Spleen (tissue), 11 donors: Measurements from ENCODE around the gene STRADB. TPM values are rescaled to one million over a fixed set of nuclear protein-coding genes. Genes with fewer than 3 reads are reported as not detected.

Experiments used
- DNase-seq: peaks from one replicate; pipeline ENCODE4 v3.0.0-alpha.2; 2020
- H3K27ac ChIP-seq, 8 donors: fragments of 200-600 bp; sonication (generic) in 7 of 8; 1 replicate in 4 of 8; 2 replicates in 4 of 8; pipeline versions ENCODE4 v1.5.0 to v1.8.0; 2016 to 2021; ENCODE audit warnings: inconsistent platforms in 4 of 8, mild to moderate bottlenecking in 4 of 8, moderate library complexity in 1 of 8
- H3K27me3 ChIP-seq, 7 donors: fragments of 200-600 bp; sonication (generic) in 6 of 7; replicated peaks in 1 of 7; 1 replicate in 4 of 7; 2 replicates in 3 of 7; pipeline versions ENCODE4 v1.5.0 to v1.8.0; 2016 to 2021; ENCODE audit warnings: inconsistent platforms in 3 of 7, mild to moderate bottlenecking in 1 of 7
- H3K36me3 ChIP-seq, 6 donors: fragments of 200-600 bp; sonication (generic) in 5 of 6; 1 replicate in 4 of 6; 2 replicates in 2 of 6; pipeline versions ENCODE4 v1.5.0 to v1.8.0; 2016 to 2021; ENCODE audit warnings: inconsistent platforms in 2 of 6
- H3K4me1 ChIP-seq, 6 donors: fragments of 200-600 bp; sonication (generic) in 5 of 6; 1 replicate in 3 of 6; 2 replicates in 3 of 6; pipeline versions ENCODE4 v1.5.0 to v1.8.0; 2016 to 2021; ENCODE audit warnings: inconsistent platforms in 3 of 6
- H3K4me3 ChIP-seq, 8 donors: fragments of 200-600 bp; sonication (generic) in 7 of 8; 1 replicate in 4 of 8; 2 replicates in 4 of 8; pipeline versions ENCODE4 v1.5.0 to v1.8.0; 2016 to 2021; ENCODE audit warnings: inconsistent platforms in 4 of 8, mild to moderate bottlenecking in 4 of 8, moderate library complexity in 2 of 8
- H3K9me3 ChIP-seq, 8 donors: fragments of 200-600 bp; sonication (generic) in 7 of 8; 1 replicate in 4 of 8; 2 replicates in 4 of 8; pipeline versions ENCODE4 v1.5.0 to v1.8.0; 2016 to 2021; ENCODE audit warnings: inconsistent platforms in 4 of 8
- POLR2A ChIP-seq, 3 donors: fragments of 450-650 bp; IDR thresholded peaks; one replicate each; pipeline ENCODE4 v1.5.1; 2017; ENCODE audit warnings: antibody characterized with exemption in 3 of 3, mild to moderate bottlenecking in 1 of 3
- POLR2AphosphoS5 ChIP-seq, 3 donors: sonication (generic); formaldehyde crosslinking; IDR thresholded peaks; one replicate each; pipeline ENCODE4 v1.5.1; 2017; ENCODE audit warnings: antibody characterized with exemption in 3 of 3
- WGBS, 5 donors: extraction: QIAGEN DNeasy Blood & Tissue Kit in 3 of 5; methylation state at CpG; one replicate each; pipeline versions ENCODE4 v1.1.5 to v1.1.7; 2013 to 2018; 5-methylcytosine and 5-hydroxymethylcytosine counted together
- intact Hi-C: fragments of 100-400 bp; cut with DNase I; formaldehyde crosslinking; loops from one replicate; pipeline ENCODE4 v1.15.0; 2023; ENCODE audit warnings: low total_unique reads
- polyA plus RNA-seq, 3 donors: library from polyadenylated mRNA; stranded (reverse); fragments of 200-250 nt; gene quantifications; one replicate each; pipeline ENCODE4 v1.2.1, GENCODE V29; 2013
- total RNA-seq, 7 donors: library from RNA; depleted of rRNA in 3 of 7; stranded (reverse); fragments of >200 nt in 3 of 7; fragmentation: NEBNext Ultra II Directional in 4 of 7; extraction: Animal tissue kit (Norgen Biotek cat#: 25700) in 4 of 7; gene quantifications; one replicate each; pipeline versions ENCODE4 v1.1.0 to v1.2.1, GENCODE V29; 2016 to 2021
- TF ChIP-seq, protein P1 (sequence below), 11 experiments: fragments of 200-600 bp in 7 of 11; fragments of 450-650 bp in 4 of 11; sonication (generic) in 4 of 11; IDR thresholded peaks in 8 of 11; conservative IDR thresholded peaks in 3 of 11; 1 replicate in 7 of 11; 2 replicates in 4 of 11; pipeline versions ENCODE4 v1.4.0 to v1.8.0; 2016 to 2021; ENCODE audit warnings: antibody characterized with exemption in 11 of 11, inconsistent platforms in 4 of 11, mild to moderate bottlenecking in 1 of 11
- donor health status: healthy with polysubstance abuse.
- donor health status: DM: no; HTN: no; CAD: no; lungs with moderate emphysema.
- donor health status: DM: no; HTN: no; CAD: no.
- donor health status: Bipolar disorder and iron deficiency.
- donor health status: healthy.
- donor health status: DM: no; HTN: no; CAD: no.
- donor health status: DM: yes; HTN: yes; CAD: no.

STRADB gene
- total and polyA plus RNA-seq, 10 donors, result 13.4 to 45.3 (median 20.3) TPM

DNA sequence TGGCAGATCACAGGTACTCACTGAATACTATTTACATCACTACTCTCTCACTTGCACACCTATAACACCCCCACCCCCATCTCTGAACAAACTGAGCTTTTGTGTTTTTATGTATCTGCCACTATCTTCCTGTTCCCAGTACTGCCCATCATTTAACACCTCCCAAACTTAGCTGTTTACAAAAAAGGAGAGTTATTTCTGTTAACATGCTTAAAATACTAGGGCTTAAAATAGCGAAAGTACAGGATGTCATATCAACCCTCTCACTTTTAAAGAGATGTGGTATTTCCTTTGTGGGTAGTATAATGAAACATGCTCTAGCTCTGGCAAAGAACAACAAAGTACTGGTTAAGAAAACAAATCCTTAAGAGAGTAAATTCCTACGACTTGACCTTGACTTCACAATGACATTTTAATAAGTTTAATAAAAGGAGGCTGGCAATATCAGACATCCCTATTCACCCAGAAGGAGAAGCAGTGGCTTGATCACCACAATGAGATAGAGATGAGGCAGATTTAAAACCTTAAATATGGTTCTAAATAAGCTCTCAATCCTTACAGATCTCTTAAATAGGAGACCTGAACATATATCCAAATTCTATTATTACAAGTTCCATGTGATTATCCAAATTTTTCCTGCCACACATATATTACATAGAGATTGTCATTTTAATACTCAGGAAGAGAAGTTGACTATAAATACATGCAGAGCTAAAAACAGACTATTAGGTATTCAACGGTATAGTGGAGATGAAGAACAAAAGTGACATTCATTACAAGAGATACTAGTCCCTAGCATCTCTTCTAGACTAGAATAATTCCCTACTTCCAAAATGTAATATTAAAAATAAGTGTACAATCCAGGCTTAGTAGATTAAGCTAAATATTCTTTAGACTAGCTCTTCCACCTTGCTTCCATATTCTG lies 37.2 kb upstream of the STRADB start:
- H3K27ac ChIP-seq, result peak overlapping the region in 7 of 8 donors; percentile 59 to 80 (median 76)
- intact Hi-C loops, result no loop called here
- whole genome bisulfite sequencing, 5 donors, result 4 to 6% (median 4%) methylated on average over 3 of the region's 3 CpGs
- no peaks in the 10 kb centered on the region for H3K27me3 ChIP-seq
- H3K9me3 ChIP-seq, result no peaks in the 10 kb centered on the region
- H3K36me3 ChIP-seq, result peaks cover 0 to 9% (median 0%) of the 10 kb centered on the region in 6 donors
- TF ChIP-seq, protein P1, sequence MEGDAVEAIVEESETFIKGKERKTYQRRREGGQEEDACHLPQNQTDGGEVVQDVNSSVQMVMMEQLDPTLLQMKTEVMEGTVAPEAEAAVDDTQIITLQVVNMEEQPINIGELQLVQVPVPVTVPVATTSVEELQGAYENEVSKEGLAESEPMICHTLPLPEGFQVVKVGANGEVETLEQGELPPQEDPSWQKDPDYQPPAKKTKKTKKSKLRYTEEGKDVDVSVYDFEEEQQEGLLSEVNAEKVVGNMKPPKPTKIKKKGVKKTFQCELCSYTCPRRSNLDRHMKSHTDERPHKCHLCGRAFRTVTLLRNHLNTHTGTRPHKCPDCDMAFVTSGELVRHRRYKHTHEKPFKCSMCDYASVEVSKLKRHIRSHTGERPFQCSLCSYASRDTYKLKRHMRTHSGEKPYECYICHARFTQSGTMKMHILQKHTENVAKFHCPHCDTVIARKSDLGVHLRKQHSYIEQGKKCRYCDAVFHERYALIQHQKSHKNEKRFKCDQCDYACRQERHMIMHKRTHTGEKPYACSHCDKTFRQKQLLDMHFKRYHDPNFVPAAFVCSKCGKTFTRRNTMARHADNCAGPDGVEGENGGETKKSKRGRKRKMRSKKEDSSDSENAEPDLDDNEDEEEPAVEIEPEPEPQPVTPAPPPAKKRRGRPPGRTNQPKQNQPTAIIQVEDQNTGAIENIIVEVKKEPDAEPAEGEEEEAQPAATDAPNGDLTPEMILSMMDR (IDR thresholded peaks at IDR 0.05 in 8 of 11, conservative IDR thresholded peaks at IDR 0.05 in 3 of 11), result no peak
- TF ChIP-seq POLR2A (IDR thresholded peaks at IDR 0.05) (no peak), POLR2AphosphoS5 (IDR thresholded peaks at IDR 0.05) (peak in 1 of 3 donors; percentile 14)
- DNase-seq, result no peak
- peak overlapping the region in 2 of 8 donors; percentile 2 to 40 for H3K4me3 ChIP-seq
- H3K4me1 ChIP-seq, result peaks cover 0 to 67% (median 39%) of the 10 kb centered on the region in 6 donors

DNA sequence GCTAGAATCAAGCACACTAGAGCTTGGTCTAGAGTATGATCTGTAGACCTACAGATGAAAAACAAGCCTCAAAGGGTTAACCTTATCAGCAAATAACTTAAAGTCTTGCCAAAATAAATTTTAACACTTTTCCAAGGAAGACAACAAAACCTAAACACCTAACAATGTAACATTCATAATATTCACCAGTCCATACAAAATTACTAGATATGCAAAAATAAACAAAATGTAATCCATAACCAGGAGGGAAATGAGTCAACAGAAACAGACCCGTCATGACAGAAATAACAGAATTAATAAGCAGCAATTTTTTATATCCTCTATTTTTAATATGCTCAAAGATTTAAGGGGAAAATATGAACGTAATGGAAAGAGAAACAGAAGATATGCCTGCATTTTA lies 36.4 kb upstream of the STRADB start:
- peak overlapping the region in 4 of 8 donors; percentile 76 to 80 (median 76) for H3K27ac ChIP-seq
- TF ChIP-seq, protein P1 (IDR thresholded peaks at IDR 0.05 in 8 of 11, conservative IDR thresholded peaks at IDR 0.05 in 3 of 11), result no peak
- TF ChIP-seq POLR2AphosphoS5 (IDR thresholded peaks at IDR 0.05) (no peak), POLR2A (IDR thresholded peaks at IDR 0.05) (no peak)
- no peak overlapping the region for H3K4me3 ChIP-seq
- intact Hi-C loops, result no loop called here
- H3K4me1 ChIP-seq, result peaks cover 0 to 74% (median 45%) of the 10 kb centered on the region in 6 donors
- no peaks in the 10 kb centered on the region for H3K27me3 ChIP-seq
- peaks cover 0 to 17% (median 0%) of the 10 kb centered on the region in 6 donors for H3K36me3 ChIP-seq
- DNase-seq, result no peak
- 10 to 57% (median 33%) methylated on average over 2 of the region's 2 CpGs for WGBS, 5 donors
- H3K9me3 ChIP-seq, result no peaks in the 10 kb centered on the region

DNA sequence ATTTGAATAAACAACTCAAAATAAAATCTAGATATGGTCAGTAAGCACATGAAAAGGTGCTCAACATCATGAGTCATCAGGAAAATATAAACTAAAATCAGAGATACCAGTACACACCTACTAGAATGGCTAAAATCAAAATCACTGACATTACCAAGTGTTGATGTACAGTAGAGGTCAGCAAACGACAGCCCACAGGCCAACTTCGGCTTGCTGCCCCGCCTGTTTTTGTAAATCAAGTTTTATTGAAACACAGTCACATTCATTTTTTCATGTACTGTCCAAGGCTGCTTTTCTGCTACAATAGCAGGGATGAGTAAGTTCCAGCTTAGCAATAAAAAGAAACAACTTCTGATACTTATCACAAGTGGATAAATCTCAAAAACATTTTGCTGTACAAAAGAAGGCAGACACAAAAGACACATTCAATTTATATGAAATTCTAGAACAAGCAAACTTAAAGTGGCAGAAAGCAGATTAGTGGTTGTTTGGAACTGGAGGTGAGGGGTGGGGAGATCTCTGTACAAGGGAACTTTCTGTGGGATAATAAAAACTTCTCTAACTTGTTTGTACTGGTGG lies 32.4 kb upstream of the STRADB start:
- Histone ChIP-seq H3K4me1 (peaks cover 3 to 80% (median 33%) of the 10 kb centered on the region in 6 donors), H3K27ac (peak overlapping the region in 4 of 8 donors; percentile 9 to 54 (median 18)), H3K4me3 (no peak overlapping the region), H3K36me3 (peaks cover 0 to 15% (median 0%) of the 10 kb centered on the region in 6 donors), H3K27me3 (no peaks in the 10 kb centered on the region), H3K9me3 (no peaks in the 10 kb centered on the region)
- TF ChIP-seq POLR2AphosphoS5 (IDR thresholded peaks at IDR 0.05) (no peak), POLR2A (IDR thresholded peaks at IDR 0.05) (no peak)
- TF ChIP-seq, protein P1 (IDR thresholded peaks at IDR 0.05 in 8 of 11, conservative IDR thresholded peaks at IDR 0.05 in 3 of 11), result no peak
- intact Hi-C loops, result no loop called here
- 84 to 89% (median 88%) methylated on average over 3 of the region's 3 CpGs for WGBS, 5 donors
- DNase-seq, result no peak

DNA sequence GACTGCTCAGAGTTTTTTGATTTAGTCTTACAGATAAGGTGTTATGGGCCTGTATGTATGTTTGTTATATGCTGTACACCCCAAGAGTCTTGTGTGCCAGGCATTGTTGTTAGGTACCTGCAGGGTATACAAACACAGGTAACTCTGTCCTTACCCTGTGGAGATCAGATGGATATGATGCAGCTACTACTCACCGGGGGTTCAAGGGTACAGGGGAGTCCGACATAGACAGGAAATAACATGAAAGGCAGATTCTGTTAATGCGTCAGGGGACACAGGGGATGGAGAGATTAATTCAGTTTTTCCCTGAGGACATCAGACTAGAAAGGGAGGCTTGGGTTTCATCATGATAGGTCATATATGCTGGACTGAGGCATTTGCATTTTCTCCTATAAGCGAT lies 31.6 kb upstream of the STRADB start:
- DNase-seq, result no peak
- H3K36me3 ChIP-seq, result peaks cover 0 to 15% (median 0%) of the 10 kb centered on the region in 6 donors
- 58 to 82% (median 79%) methylated on average over 4 of the region's 4 CpGs for WGBS, 5 donors
- H3K4me3 ChIP-seq, result no peak overlapping the region
- no peaks in the 10 kb centered on the region for H3K9me3 ChIP-seq
- TF ChIP-seq POLR2A (IDR thresholded peaks at IDR 0.05) (no peak), POLR2AphosphoS5 (IDR thresholded peaks at IDR 0.05) (no peak)
- TF ChIP-seq, protein P1 (IDR thresholded peaks at IDR 0.05 in 8 of 11, conservative IDR thresholded peaks at IDR 0.05 in 3 of 11), result no peak
- H3K4me1 ChIP-seq, result peaks cover 3 to 80% (median 33%) of the 10 kb centered on the region in 6 donors
- intact Hi-C loops, result no loop called here
- no peaks in the 10 kb centered on the region for H3K27me3 ChIP-seq
- peak overlapping the region in 4 of 8 donors; percentile 9 to 54 (median 12) for H3K27ac ChIP-seq
